Measurements from ENCODE around the gene DDA1.

The DDA1 gene

GRCh38 chr19:17322854-17323253 lies 13.5 kb downstream of the DDA1 start:
- TF ChIP-seq FOXM1 (IDR thresholded peaks at IDR 0.05; ENCODE audit: borderline replicate concordance, low read depth) (no peak), USF1 (IDR thresholded peaks at IDR 0.05) (no peak), CREB1 (IDR thresholded peaks at IDR 0.05; ENCODE audit: low read depth) (no peak), ZBTB7A (IDR thresholded peaks at IDR 0.05; ENCODE audit: low read depth) (no peak), EP300 (IDR thresholded peaks at IDR 0.05; ENCODE audit: borderline replicate concordance) (no peak), NFIC (IDR thresholded peaks at IDR 0.05) (no peak), REST (IDR thresholded peaks at IDR 0.05; ENCODE audit: low read depth) (no peak), RAD21 (IDR thresholded peaks at IDR 0.05; ENCODE audit: low read depth) (no peak), YY1 (IDR thresholded peaks at IDR 0.05; ENCODE audit: low read depth) (no peak), EGR1 (IDR thresholded peaks at IDR 0.05) (no peak), TEAD4 (IDR thresholded peaks at IDR 0.05) (no peak), TCF12 (IDR thresholded peaks at IDR 0.05; ENCODE audit: low read depth) (no peak), CEBPB (IDR thresholded peaks at IDR 0.05) (no peak), TAF1 (IDR thresholded peaks at IDR 0.05; ENCODE audit: low read depth) (no peak)
- TF ChIP-seq, protein P1, sequence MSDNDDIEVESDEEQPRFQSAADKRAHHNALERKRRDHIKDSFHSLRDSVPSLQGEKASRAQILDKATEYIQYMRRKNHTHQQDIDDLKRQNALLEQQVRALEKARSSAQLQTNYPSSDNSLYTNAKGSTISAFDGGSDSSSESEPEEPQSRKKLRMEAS (IDR thresholded peaks at IDR 0.05): no peak

DNA sequence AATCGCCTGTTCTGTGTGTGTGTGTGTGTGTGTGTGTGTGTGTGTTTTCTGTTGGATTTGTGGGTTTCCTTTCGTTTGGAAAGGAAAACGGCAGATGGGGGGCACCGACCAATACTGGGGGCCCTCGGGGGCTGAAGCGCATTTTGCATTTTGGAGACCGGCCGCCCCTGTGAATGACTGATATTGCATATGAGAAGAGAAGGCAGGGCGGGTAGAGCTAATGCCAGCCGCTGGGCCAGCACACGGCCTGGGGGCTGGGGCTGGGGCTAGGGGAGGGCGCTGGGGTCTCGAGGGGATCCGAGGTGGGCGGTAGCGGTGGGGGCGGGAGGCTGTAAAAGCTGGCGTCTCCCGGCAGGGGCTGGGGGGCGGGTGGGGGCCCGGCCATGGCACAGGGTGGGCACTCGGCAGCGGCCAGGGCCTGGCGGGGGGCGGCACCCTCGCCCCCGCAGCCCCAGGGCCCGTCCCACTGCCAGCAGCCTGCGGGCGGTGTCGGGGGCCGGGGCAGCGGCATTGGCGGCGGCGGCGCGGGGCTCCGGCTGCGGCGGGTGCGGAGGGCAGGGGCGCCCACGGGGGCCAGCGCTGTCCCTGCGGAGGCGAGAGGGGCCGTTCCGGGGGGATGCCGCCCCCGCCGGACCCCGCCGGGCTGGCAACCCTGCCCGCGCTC lies 14.1 kb downstream of the DDA1 start:
- TF ChIP-seq REST (IDR thresholded peaks at IDR 0.05; ENCODE audit: low read depth): no peak
- no peak for TF ChIP-seq TAF1 (IDR thresholded peaks at IDR 0.05; ENCODE audit: low read depth)
- no peak for TF ChIP-seq EGR1 (IDR thresholded peaks at IDR 0.05)
- TF ChIP-seq, protein P1 (IDR thresholded peaks at IDR 0.05): no peak
- no peak for TF ChIP-seq EP300 (IDR thresholded peaks at IDR 0.05; ENCODE audit: borderline replicate concordance)
- TF ChIP-seq ZBTB7A (IDR thresholded peaks at IDR 0.05; ENCODE audit: low read depth): no peak
- TF ChIP-seq FOXM1 (IDR thresholded peaks at IDR 0.05; ENCODE audit: borderline replicate concordance, low read depth): no peak
- TF ChIP-seq TEAD4 (IDR thresholded peaks at IDR 0.05): no peak

- no peak for TF ChIP-seq TAF1 (IDR thresholded peaks at IDR 0.05; ENCODE audit: low read depth)
These were observed 14.6 kb downstream of the DDA1 start for GRCh38 chr19:17323964-17324332.

DNA sequence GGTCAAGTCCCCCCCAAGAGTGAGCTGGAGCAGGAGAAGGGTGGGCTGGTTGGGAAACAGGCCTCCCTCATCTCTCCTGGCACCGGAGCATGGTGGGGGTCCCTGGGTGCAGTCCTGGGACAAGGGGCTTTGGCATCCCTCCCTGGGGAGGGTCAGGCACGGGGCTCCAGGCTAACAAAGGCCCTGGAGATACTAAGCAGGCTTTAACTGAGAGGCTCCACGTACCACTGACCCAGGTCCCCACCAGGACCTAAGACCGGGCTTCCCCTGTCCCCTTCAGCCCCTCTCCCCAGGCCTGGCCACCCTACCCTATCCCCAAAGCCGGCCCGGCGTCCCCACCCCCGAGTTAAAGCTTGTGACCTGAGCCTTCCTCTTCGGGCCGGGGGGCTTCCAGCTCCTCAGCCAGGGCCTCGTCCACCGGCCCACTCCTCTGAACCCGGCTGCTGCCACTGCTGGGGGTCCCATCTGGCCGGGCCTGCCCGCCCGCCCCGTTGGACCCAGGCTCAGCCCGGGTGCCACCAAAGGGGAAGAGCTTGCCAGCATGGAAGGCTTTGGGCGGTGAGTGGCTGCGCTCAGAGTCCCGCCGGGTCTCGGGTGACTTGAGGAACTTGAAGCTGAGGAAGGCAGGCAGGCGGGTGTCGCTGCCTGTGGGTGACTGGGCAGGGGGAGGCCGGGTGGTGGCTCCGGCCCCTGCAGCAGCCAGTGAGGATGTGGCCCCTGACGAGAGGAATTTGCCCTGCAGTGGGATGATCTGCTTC lies 15.2 kb downstream of the DDA1 start:
- no peak for TF ChIP-seq FOXM1 (IDR thresholded peaks at IDR 0.05; ENCODE audit: borderline replicate concordance, low read depth)
- no peak for TF ChIP-seq YY1 (IDR thresholded peaks at IDR 0.05; ENCODE audit: low read depth)
- no peak for TF ChIP-seq TAF1 (IDR thresholded peaks at IDR 0.05; ENCODE audit: low read depth)
- no peak for TF ChIP-seq CEBPB (IDR thresholded peaks at IDR 0.05)
- TF ChIP-seq EGR1 (IDR thresholded peaks at IDR 0.05): no peak
- TF ChIP-seq TEAD4 (IDR thresholded peaks at IDR 0.05): no peak
- no peak for TF ChIP-seq ZBTB7A (IDR thresholded peaks at IDR 0.05; ENCODE audit: low read depth)
- no peak for TF ChIP-seq NFIC (IDR thresholded peaks at IDR 0.05)
- no peak for TF ChIP-seq RAD21 (IDR thresholded peaks at IDR 0.05; ENCODE audit: low read depth)
- no peak for TF ChIP-seq REST (IDR thresholded peaks at IDR 0.05; ENCODE audit: low read depth)
- TF ChIP-seq USF1 (IDR thresholded peaks at IDR 0.05): no peak
- TF ChIP-seq TCF12 (IDR thresholded peaks at IDR 0.05; ENCODE audit: low read depth): no peak
- no peak for TF ChIP-seq EP300 (IDR thresholded peaks at IDR 0.05; ENCODE audit: borderline replicate concordance)
- no peak for TF ChIP-seq CREB1 (IDR thresholded peaks at IDR 0.05; ENCODE audit: low read depth)
- TF ChIP-seq, protein P1 (IDR thresholded peaks at IDR 0.05): no peak
